PC-3 (cell line): ENCODE results near the gene MBIP.

Experiments used
- EZH2phosphoT487 ChIP-seq: fragments of 300-600 bp; sonication (generic); IDR thresholded peaks from 2 replicates; pipeline ENCODE4 v1.6.1; 2018; ENCODE audit warnings: mild to moderate bottlenecking, antibody characterized with exemption, low read length, borderline replicate concordance
- TF ChIP-seq, protein P1 (sequence below): fragments of 300-600 bp; sonication (generic); conservative IDR thresholded peaks from 2 replicates; pipeline ENCODE4 v1.5.1; 2017; ENCODE audit warnings: antibody characterized with exemption, low read depth, mild to moderate bottlenecking, low read length

DNA sequence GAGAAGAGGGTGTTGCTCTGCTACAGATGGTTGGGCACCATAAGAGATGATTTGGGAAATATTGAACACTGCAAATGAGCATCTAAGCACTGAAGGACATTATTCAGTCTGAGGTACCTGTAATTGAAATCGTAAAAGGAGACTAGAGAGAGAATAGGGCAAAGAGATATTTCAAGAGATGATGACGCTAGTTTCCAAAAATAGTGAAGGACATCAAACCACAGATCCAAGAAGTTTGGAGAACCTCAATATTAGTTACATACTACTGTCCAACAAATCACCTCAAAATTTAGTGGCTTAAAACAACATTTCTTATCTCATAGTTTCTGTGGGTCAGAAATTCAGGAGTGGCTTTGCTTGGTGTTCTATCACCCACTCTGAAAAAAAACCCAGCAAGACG is 4.5 kb upstream of the MBIP start:
- TF ChIP-seq, protein P1, sequence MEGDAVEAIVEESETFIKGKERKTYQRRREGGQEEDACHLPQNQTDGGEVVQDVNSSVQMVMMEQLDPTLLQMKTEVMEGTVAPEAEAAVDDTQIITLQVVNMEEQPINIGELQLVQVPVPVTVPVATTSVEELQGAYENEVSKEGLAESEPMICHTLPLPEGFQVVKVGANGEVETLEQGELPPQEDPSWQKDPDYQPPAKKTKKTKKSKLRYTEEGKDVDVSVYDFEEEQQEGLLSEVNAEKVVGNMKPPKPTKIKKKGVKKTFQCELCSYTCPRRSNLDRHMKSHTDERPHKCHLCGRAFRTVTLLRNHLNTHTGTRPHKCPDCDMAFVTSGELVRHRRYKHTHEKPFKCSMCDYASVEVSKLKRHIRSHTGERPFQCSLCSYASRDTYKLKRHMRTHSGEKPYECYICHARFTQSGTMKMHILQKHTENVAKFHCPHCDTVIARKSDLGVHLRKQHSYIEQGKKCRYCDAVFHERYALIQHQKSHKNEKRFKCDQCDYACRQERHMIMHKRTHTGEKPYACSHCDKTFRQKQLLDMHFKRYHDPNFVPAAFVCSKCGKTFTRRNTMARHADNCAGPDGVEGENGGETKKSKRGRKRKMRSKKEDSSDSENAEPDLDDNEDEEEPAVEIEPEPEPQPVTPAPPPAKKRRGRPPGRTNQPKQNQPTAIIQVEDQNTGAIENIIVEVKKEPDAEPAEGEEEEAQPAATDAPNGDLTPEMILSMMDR = no peak
- no peak for TF ChIP-seq EZH2phosphoT487
